Hematopoietic multipotent progenitor cell treated with erythropoietin and hydrocortisone succinate and interleukin-3 and kit ligand, for 4 days (in vitro differentiated cells): ENCODE data around the gene RPTOR.
A peak's percentile ranks its signal among the peaks of the same experiment; 100 is the strongest.

ENCODE experiments used
- DNase-seq: peaks from one replicate; pipeline ENCODE4 v3.0.0-alpha.2; 2015

RPTOR gene

DNA sequence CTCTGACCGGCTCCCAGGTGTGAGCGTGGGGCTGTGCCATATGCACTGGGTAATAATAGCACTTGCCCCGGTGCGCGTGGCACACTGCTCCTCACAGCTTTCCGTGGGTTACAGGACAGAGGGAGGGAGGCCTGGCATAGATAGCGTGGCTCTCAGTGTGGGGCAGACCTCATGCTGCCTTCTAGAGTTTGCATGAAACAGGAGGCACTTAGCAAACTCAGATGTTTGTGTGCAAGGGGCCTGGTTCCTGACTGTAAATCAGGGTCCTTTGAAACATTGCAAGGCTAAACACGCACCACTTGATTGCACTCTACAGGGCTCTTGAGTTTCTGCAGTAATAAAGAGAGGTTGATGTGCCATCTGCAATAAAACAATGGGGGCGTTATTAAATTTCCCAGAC is 101.7 kb downstream of the RPTOR start:
- DNase-seq: no peak

DNA sequence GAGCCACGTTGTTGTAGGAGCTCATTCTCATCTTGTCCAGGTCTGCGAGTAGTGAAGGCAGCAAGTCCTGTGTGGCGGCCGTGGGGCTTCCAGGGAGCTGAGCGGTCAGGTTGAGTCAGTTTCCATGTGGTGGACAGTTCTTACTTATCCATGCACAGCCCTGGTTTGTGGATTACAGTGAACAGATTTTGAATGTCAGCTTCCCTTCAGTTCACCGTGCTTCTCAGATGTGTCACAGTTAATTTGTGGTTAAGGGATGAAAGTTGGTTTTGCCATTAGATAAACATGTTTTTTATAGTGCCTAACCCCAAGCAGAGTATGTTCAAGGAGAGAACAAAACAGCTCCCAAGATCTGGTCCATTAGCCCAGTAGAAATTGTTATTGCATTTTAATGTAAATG is 103.1 kb downstream of the RPTOR start:
- no peak for DNase-seq

DNA sequence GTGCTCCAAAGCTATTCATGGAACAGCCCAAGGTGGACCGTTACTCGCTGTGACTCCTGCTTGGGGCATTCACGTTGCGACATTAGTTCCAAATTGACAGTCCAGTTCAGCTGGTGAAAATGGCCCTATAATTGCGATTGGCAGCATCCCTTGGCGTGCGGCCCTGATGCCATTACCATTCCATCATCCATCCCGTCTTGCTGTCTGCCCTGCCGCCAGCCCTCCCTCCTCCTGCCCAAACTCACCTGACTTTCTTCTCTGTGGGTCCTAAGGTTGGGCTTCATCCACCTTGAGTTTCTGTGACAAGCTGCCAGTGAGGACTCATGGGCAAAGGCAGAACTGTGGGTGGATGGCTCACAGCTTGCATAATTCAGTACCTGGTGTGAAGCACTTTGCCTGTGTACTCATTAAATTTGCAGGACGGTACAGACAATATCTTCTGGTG is 104.6 kb downstream of the RPTOR start:
- no peak for DNase-seq

DNA sequence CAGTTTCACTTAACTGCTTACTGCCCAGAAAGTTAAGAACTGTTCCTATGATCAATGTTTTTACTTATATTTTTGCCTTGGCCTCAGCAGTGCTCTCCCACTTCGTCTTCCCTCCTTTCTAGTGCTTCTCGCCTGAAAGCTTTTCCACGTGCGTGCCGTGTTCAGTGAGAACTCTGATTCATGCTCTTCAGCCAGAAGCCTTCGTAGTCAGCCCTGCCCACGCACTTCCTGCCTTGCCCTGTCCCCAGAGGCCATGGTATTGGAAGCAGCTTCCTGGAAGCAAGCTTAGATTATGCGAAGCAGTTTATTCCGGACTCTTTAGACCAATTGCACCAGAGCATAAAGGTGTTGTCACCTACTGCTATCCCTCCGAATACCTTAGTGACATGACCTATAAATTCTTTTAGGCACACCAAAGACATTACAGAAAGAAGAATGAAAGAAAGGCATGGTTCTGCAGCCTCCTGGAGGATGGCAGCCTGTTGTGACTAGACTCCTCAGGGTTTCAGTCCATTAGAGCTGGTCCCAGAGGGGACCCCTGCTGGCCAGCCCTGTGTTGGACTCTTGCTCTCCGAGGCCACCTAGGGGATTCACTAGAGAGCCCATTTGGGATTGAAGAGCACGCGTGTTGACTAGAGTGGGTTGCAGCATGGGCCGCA is 105.2 kb downstream of the RPTOR start:
- peak; percentile 79 for DNase-seq

DNA sequence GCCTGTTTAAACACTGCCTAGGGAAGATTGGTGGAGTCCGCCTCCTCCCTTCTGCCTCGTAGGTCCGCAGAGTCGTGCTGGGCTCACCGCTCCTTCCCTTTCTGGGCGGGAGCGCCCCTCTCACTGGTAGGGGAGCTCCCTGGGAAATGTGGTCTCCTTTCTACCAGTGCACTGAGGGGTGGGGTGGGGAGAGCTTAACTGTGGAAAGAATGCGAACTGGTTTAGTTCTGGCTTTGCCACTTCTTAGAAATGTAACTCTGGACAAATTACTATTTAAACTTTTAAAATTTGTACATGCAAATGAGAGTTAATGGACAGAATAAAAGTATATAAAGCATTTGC is 105.7 kb downstream of the RPTOR start:
- DNase-seq: no peak

DNA sequence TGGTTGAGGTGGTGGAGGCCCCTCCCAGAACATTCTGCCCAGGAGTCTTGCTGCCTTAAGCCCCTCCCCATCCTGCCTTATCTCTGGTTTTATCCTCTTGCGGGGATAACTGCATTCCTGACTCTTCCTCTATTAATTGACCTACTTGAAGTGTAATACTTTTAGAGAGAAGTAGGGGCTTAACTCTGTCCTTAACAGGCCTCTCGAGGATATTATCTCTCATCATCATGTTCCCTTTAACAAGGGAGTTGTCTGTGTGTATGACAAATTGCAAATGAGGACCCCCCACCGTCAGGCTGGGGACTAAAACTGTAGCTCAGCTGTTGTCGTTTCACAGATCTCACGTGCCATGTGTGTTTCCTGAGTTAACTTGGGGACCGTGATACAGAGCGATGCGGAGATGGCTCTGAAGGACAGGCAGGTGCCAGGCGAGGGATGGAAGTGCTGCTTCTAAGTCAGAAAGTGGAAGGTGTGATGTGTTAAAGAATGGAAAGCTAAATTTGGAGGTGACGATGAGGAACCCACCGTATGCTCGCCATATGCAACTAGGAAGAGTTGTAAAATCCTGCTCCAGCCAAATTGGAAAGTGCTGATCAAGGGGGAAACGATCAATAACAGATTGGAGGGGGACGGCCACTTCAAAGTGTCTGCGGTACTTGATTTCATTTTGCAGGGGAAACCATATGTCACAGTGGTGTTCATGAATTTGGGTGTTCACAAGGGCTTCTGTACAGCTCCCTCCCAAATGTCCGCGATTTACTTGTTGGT is 106.3 kb downstream of the RPTOR start:
- no peak for DNase-seq

DNA sequence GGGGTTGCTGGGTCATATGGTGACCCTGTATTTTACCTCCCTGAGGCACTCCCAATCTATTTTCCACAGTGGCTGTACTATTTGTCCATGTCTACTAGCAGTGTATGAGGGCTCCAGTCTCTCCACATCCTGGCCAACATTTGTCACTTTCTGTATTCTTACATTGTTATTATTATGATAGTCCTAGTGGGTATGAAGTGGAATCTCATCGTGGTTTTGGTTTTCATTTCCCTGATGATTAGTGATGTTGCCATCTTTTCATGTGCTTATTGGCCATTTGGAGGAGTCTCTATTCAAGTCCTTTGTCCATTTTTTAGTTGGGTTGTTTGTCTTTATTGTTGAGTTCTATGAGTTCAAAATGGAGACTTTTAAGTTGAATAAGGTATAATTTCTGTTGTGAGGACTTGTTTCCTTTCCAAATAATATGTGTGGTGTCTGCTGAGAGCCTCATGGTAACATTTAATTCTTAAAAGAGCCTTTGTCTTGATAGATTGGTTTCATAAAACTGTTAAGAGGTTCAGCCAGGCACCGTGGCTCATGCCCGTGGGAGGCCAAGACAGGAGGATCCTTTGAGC is 108.2 kb downstream of the RPTOR start:
- DNase-seq: no peak

DNA sequence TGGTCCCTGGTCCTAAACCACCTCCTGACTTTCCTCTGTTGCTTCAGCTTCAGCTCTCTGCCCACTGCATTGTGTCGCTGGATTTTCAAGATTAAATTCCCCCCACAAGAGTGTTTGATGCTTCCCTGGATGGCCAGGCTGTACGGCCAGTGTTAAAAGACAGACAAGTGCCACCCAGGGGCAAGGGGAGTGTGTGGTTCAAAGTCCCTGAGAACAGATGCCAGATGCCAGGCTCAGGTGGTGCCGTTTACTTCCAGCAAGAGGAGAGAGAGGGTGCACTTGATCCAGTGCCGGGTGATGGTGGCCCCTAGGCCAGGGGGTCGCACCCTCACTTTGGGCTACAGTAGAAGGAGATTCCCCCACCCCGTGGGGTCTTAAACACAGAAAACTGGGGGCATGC is 109.2 kb downstream of the RPTOR start:
- DNase-seq: no peak

DNA sequence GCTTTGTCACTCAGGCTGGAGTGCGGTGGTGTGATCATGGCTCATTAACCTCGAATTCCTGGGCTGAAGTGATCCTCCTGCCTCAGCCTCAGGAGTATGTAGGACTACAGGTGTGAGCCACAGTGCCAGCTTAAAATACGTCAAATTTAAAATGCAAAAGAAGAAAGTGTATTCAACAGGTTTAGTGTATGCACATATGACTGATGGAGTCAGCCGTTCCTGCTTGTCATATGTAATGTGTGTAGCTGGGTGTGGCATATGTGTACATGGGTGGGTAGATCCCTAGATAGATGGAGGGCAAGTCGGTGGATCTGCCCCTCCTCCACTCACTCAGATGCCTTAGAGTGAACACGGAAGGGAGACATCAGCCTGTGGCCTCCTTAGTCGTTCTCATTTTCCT is 111.0 kb downstream of the RPTOR start:
- DNase-seq: no peak

DNA sequence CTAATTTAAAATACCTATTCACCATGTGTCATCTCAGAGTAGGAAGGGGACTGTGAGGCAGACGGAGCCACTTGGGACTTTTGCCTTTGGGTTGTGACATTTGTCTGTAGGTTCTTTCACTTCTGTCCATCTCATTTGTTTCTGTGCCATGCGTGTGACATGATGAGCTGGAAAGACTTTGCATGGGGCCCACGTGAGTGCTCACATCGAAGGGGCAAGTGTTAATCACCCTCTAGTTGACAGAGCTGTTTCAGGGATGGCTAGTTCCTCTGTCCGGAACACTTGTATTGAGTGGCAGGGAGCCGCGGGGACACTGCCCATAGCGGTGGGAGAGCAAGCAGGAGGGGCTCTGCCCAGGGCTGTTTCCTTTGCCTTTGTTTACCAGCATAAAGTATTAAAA is 112.0 kb downstream of the RPTOR start:
- DNase-seq: no peak

DNA sequence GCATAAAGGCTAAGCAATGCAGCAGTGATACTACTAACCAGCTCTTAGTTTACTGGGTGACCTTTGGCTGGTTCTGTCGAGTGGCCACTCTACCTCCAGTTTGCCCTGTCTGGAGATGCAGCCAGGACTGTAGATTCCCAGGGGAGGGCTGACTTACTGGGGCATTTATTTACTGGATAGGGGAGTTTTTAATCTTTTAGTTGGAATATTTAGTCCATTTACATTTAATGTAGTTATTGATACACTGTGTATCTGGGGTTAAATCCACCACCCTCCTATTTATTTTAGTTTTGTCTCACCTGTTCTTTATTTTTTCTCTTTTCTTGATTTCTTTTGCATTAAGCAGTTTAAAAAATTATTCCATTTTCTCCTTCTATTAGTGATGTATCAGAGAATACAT is 112.9 kb downstream of the RPTOR start:
- no peak for DNase-seq

DNA sequence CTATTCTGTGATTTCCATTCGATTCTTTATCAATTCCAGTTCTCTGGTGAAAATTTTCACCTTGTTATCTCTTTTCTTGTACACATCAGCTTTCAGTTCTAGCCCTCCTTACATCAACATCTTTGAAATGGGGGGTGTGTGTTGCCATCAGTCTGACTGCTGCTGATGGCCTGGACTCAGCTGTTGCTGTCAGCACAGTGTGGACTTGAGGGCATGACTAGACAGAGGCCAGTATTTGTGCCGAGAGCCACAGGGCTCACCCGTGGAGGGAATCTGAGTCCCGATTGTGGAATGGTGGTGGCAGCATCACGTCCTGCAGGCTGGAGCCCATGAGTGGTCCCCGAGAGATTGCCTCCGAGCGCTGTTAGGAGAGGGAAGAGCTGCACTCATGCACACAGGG is 114.2 kb downstream of the RPTOR start:
- DNase-seq: no peak

DNA sequence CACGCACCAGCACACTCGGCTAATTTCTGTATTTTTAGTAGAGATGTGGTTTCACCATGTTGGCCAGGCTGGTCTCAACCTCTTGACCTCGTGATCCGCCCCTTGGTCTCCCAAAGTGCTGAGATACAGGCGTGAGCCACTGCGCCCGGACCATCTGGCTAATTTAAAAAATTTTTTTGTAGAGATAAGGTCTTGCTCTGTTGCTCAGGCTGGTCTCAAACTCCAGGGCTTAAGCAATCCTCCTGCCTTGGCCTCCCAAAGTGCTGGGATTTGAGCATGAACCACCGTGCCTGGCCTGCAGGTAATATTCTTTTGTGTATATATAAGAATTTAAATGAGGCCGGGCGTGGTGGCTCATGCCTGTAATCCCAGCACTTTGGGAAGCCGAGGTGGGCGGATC is 115.0 kb downstream of the RPTOR start:
- DNase-seq: no peak

DNA sequence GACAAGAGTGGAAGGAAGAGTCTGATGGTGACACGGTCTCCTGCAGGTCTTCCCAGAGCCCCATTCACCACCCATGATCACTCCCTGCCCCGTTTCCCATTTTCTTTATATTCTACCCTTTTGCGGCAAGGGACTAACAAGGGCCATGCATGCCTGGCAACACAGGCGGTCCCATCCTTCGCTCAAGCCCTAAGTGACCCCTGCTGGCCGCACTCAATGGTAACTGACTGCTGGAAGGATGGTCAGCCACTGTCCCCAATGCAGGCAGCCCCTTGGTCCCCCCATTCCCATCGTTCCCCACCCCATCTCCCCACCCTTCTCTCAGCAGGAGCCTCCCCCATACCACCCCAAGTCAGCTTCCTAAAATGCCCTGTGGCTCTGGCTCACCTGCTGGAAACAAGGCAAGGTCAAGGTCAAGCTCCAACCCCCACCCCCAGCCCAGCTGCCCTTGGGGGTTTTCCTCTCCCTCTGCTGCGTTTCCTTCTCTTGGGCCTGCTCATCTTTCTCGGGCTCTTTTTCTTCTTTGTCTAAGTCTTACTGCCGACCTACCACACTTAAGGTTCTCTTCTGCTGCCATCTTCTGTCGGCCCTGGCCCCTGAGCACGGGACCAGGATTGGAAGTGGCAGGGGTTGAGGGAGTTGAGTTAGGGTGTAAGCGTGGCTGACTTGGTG is 116.0 kb downstream of the RPTOR start:
- DNase-seq: no peak

DNA sequence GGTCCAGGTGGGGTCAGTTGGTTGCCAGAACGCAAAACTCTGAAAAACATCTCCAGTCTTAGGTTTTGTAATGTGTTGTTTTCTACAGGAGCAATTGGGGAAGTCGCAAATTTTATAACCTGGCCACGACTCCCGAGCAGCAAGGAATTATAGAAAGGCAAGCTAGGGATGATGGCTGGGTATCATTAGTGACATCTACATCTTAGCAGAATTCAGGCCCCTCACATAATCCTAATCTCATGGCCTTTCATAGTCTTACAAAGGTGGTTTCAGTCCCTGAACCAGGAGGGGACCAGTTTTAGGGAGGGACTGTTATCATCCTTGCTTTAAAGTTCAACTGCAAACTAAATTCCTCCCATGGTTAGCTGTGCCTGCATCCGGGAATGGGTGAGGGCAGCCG is 117.9 kb downstream of the RPTOR start:
- no peak for DNase-seq

DNA sequence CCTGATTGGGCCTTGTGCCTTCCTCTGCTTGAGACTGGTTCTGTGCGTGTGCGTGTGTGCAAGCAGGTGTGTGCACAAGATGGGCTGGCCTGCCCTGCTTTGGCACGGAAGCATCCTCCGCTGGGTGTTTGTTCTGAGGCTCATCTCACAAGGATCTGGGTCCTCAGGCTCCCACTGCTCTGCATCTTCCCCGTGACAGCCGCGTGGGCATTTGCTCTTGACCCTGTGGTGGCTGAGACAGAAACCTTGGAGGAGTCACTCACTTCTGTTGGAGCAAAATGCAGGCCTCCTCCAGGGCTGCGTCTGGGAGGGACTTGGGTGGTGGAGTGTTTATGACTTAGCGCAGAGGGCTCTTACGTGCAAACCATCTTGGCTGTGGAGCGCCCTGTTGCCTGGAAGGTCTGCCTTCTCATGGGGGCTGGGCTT is 119.2 kb downstream of the RPTOR start:
- DNase-seq: no peak

DNA sequence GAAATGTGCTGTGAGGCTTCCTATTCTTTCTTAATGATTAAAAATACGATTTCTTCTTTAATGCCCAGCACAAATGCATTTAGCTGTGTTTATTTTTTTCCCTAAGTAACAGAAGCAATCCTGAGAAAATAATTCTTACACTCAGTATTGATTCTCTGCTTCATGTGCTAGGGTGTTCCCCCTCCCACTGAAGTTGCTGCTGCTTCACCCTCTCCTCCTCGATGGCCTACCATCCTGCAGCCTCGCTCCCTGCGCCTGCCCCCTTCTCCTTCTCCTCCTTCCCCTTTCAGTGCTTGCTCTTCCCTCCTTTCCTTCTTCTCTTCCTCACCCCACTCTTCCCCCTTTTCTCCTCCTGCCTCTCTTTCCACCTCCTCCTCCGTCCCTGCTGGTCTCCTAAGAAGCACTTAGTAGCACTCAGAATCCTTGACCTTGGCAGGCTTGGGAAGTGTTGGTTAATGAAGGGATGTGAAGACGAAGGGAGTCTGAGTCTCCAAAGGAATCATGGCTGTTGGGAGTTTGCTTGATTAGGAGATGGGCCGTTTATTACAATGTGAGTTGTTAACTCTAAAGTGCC is 119.7 kb downstream of the RPTOR start:
- no peak for DNase-seq

DNA sequence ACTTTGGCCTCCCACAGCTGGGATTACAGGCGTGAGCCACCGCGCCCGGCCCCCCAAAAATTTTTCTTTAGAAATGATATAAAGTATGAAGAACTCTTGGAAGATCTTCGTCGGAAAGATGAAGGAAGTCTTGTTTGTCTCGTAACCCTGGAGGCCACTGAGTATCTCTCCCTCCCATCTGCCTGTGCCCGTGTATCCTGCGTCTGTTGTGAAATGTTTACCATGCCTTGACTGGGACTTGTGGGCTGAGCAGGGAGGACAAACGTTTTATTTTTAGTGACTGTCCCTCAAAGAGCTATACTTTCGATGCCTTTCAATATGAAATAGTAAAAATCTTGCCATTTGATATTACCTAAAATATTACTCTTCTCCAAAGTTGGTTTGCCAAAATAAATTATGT is 121.2 kb downstream of the RPTOR start:
- DNase-seq: peak; percentile 52

DNA sequence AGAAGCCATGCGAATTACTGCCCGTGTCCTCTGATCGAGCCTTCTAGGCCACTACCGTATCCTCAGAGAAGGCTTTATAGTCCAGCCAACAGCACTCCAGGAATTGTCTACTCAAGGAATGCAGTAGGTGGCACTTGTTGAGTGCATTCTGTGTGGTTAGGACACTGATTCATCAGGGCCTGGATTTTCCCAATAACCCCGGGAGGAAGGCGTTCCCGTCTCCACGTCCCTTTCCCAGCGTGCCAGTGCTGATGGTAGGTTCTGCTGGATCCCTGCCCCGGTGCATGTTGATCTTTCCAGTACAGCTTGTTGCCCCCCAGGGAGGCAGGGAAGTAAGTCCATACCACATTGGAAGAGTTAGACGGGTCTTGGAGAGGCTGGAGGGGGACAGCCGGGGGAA is 122.2 kb downstream of the RPTOR start:
- no peak for DNase-seq

DNA sequence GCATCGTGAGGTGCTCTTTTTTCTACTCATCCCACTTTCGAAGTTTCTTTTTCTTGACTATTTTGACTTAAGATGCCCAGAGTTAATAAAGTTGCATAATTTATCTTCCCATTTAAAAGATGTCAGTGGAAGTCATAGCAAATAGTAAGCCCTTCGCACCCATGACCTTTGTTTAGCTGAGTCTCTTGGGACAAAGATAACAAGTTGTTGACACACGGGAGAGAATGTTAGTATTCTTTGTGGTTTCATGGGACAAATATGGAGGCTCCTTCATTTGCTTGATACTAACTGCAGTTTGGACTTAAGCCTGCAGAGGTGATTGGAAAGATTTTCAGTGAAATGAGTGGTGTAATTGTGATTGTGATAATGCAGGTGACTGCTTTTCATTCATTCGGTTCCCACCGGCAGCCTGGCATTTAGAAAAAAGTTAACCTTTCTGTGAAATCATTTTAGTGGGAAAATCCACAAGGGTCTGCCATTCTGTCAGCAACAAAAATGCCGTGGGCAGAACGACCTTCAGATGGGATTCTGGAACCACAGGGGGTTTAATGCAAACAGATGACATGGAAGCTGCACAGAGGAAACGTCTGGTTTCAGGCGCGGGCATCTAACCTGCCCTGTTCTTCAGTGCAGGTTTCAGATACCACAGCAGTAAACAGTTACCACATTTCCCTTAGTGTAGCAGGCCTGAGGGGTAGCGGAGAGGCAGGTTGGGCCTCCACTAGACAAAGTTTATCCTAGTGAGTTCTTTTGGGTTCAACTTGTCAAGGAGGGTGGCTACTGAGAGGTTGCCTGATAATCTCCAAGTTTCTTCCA is 123.0 kb downstream of the RPTOR start:
- DNase-seq: no peak

DNA sequence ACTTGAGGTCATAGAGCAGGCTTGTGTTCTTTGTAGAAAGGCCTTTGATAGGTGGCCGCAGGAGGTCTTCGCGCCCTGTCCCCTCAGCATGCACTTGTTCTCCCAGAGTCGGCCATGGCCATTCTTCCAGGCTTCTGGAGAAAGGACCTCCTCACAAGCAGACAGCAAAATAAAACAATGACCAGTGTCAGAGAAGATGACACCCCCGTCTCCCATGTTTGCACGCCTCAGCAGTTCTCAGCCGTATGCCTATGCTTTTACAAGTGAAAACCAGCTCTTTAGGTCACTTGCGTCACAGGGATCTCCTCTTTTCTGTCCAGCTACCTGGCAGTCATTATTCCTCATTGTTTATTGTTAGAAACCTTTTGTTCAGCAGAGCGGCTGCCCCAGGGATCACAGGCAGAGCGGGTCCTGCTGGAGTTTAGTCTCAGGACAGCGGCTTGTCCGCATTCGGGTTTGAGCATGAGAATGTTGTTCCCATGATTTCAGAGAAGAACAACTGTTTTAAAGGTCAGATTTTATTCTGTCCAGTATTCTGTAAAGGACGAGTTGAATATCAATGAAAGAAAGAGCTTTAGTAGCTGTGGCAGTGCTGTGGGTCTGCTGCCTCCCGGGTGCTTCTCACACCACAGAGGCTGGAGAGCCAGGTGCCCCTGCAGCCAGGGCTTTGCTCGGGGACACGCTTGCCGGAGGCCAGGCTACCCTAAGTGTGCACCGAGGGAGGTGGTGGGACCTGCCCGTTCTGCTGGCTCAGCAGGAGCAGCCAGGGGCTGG is 123.9 kb downstream of the RPTOR start:
- DNase-seq: no peak
